GM12872 (cell line): ENCODE data around the gene AIP.

ENCODE experiments used
- CTCF ChIP-seq: IDR thresholded peaks from 3 replicates; pipeline ENCODE4 v1.5.1; 2011; ENCODE audit warnings: low read depth, mild to moderate bottlenecking, low read length, moderate library complexity; ENCODE audit not compliant: insufficient read depth

The AIP gene

GRCh38 chr11:67492801-67493547 lies 10.1 kb downstream of the AIP start:
- no peak for TF ChIP-seq CTCF

- TF ChIP-seq CTCF: no peak
These were observed 10.9 kb downstream of the AIP start for GRCh38 chr11:67493548-67494370.

- no peak for TF ChIP-seq CTCF
These were observed 11.8 kb downstream of the AIP start for GRCh38 chr11:67494371-67495233.

GRCh38 chr11:67495234-67496005 lies 12.6 kb downstream of the AIP start:
- TF ChIP-seq CTCF: no peak

- no peak for TF ChIP-seq CTCF
These were observed 13.3 kb downstream of the AIP start for GRCh38 chr11:67496113-67496512.

GRCh38 chr11:67497656-67498291 lies 14.9 kb downstream of the AIP start:
- no peak for TF ChIP-seq CTCF
